Measurements from ENCODE around the gene ANKRD6.
A peak's percentile ranks its signal among the peaks of the same experiment; 100 is the strongest.

The ANKRD6 gene

DNA sequence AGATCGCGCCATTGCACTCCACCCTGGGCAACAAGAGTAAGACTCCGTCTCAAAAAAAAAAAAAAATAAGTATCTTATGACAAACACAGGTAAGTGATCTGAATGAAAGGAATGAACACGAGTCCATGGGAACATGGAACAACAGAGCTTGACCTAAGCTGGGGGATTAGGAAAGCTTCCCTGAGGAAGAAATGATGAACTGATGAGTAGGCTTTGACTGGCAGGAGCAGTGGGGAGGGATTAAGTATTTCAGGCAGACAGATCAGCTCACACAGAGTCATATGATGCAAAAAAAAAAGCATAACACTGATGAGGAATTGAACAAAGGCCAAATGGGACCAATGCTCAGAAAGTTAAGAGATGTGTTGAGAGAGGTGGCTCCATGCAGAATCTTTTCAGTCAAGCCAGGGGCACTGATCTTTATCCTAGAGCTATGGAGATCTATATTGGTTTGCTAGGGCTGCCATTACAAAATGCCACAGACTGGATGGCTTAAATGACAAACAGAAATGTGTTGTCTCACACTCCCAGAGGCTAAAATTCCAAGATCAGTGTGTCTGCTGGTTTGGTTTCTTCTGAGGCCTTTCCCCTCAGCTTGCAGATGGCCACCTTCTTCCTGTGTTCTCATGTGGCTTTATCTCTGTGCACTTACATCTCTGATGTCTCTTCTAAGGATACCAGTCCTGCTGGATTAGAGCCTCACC is 85.6 kb downstream of the ANKRD6 start:
- H3K4me3 ChIP-seq: no peak overlapping the region

GRCh38 chr6:89520736-89521135 is 87.8 kb downstream of the ANKRD6 start:
- Histone ChIP-seq H3K4me3 (no peak overlapping the region), H3K27me3 (no peaks in the 10 kb centered on the region), H3K36me3 (no peaks in the 10 kb centered on the region), H3K9me3 (no peaks in the 10 kb centered on the region), H3K27ac (no peak overlapping the region), H3K4me1 (peaks cover 0 to 37% (median 3%) of the 10 kb centered on the region in 4 donors)
- no peak for DNase-seq
- intact Hi-C loops (cut with DNase I; ENCODE audit: low total_unique reads): no loop called here
- TF ChIP-seq, protein P1, sequence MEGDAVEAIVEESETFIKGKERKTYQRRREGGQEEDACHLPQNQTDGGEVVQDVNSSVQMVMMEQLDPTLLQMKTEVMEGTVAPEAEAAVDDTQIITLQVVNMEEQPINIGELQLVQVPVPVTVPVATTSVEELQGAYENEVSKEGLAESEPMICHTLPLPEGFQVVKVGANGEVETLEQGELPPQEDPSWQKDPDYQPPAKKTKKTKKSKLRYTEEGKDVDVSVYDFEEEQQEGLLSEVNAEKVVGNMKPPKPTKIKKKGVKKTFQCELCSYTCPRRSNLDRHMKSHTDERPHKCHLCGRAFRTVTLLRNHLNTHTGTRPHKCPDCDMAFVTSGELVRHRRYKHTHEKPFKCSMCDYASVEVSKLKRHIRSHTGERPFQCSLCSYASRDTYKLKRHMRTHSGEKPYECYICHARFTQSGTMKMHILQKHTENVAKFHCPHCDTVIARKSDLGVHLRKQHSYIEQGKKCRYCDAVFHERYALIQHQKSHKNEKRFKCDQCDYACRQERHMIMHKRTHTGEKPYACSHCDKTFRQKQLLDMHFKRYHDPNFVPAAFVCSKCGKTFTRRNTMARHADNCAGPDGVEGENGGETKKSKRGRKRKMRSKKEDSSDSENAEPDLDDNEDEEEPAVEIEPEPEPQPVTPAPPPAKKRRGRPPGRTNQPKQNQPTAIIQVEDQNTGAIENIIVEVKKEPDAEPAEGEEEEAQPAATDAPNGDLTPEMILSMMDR (IDR thresholded peaks at IDR 0.05): no peak

More for the DNA sequence above, 85.6 kb downstream of the ANKRD6 start:
- no peaks in the 10 kb centered on the region for H3K36me3 ChIP-seq
- intact Hi-C loops (cut with DNase I; ENCODE audit: low total_unique reads): no loop called here
- no peak overlapping the region for H3K27ac ChIP-seq
- no peaks in the 10 kb centered on the region for H3K27me3 ChIP-seq
- TF ChIP-seq, protein P1 (IDR thresholded peaks at IDR 0.05): no peak
- peaks cover 0 to 23% (median 0%) of the 10 kb centered on the region in 4 donors for H3K4me1 ChIP-seq
- no peaks in the 10 kb centered on the region for H3K9me3 ChIP-seq
- no peak for DNase-seq

DNA sequence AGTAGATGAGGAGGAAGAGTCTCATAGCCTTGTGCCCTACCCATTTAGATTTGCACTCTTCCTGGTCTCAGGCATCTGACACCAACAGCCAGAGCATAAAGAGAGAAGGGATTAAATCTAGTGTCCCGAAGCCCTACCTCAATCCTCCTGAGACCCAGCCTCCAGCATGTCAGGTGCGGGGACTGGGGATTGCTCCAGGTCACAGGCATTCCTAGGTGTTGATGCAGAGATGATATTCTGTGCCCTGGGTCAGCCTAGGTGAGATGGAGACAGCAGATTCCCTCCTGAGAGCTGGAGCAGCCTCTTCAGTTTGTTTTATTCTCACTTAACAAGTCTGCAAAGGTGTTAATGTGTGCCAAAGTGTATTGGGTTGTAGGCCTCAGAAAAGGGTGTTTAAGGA is 89.8 kb downstream of the ANKRD6 start:
- no peak overlapping the region for H3K4me3 ChIP-seq
- TF ChIP-seq, protein P1 (IDR thresholded peaks at IDR 0.05): no peak
- no peaks in the 10 kb centered on the region for H3K27me3 ChIP-seq
- no peak overlapping the region for H3K27ac ChIP-seq
- no peaks in the 10 kb centered on the region for H3K9me3 ChIP-seq
- no peaks in the 10 kb centered on the region for H3K36me3 ChIP-seq
- DNase-seq: no peak
- H3K4me1 ChIP-seq: peaks cover 0 to 57% (median 8%) of the 10 kb centered on the region in 4 donors
- intact Hi-C loops (cut with DNase I; ENCODE audit: low total_unique reads): no loop called here

DNA sequence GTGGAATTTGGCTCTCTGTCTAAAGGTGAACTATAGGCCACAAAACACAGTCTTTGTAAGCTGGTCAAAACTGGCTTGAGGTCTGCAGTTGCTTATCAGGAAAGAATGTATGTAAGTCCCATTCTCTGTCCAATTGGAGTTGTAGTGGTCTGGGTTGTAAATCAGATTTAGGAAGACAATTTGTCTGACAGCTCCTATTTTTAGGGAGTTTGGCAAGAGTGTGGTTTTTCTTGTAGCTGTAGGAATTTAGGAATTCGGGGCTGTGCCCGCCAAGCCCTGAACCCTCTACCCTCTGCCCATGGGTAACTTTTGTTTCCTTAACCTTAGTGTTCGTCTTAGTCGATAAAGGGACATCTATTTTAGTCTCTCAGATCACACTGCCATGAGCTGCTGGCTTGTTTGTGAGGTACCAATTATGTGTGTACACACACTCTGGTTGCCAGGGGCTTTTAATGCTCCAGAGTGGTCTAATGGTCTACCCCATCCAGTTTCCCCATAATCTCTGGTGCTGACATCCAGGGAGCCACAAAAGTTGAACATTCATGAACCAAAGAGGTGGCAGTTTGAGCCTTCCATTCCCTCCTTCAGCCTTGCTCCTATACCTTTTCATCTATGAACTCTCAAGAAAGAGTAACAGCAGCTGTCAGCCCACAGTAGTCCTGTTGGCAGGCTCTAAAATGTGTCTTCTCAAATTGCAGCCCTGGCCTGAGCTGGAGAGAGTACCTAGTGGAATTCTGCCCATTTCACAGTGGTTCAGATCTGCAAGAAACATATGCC is 93.0 kb downstream of the ANKRD6 start:
- no peak overlapping the region for H3K4me3 ChIP-seq
- peaks cover 0 to 56% (median 8%) of the 10 kb centered on the region in 4 donors for H3K4me1 ChIP-seq
- peak overlapping the region; percentile 35 to 50 for H3K27ac ChIP-seq
- no peaks in the 10 kb centered on the region for H3K36me3 ChIP-seq
- no peak for DNase-seq
- TF ChIP-seq, protein P1 (IDR thresholded peaks at IDR 0.05): no peak
- intact Hi-C loops (cut with DNase I; ENCODE audit: low total_unique reads): no loop called here
- H3K27me3 ChIP-seq: no peaks in the 10 kb centered on the region
- no peaks in the 10 kb centered on the region for H3K9me3 ChIP-seq

DNA sequence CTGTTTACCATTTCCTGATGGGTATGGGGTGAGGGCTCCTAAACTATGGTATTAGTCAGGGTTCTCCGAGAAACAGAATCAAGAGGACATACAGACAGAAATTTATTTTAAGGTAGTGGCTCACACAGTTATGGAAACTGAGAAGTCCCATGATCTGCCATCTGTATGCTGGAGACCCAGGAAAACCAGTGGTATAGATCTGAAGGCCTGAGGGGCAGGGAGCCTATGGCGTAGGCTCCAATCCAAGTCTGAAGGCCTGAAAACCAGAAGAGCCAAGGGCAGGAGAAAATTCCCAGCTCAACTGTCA is 93.6 kb downstream of the ANKRD6 start:
- Histone ChIP-seq H3K9me3 (no peaks in the 10 kb centered on the region), H3K4me3 (no peak overlapping the region), H3K27ac (peak overlapping the region; percentile 35 to 50), H3K36me3 (no peaks in the 10 kb centered on the region), H3K4me1 (peaks cover 0 to 53% (median 8%) of the 10 kb centered on the region in 4 donors), H3K27me3 (no peaks in the 10 kb centered on the region)
- intact Hi-C loops (cut with DNase I; ENCODE audit: low total_unique reads): no loop called here
- TF ChIP-seq, protein P1 (IDR thresholded peaks at IDR 0.05): no peak
- no peak for DNase-seq
